ENCODE data around the gene IL22RA1.

IL22RA1 gene, protein sequence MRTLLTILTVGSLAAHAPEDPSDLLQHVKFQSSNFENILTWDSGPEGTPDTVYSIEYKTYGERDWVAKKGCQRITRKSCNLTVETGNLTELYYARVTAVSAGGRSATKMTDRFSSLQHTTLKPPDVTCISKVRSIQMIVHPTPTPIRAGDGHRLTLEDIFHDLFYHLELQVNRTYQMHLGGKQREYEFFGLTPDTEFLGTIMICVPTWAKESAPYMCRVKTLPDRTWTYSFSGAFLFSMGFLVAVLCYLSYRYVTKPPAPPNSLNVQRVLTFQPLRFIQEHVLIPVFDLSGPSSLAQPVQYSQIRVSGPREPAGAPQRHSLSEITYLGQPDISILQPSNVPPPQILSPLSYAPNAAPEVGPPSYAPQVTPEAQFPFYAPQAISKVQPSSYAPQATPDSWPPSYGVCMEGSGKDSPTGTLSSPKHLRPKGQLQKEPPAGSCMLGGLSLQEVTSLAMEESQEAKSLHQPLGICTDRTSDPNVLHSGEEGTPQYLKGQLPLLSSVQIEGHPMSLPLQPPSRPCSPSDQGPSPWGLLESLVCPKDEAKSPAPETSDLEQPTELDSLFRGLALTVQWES

GRCh38 chr1:24142546-24143534 lies at the start of gene IL22RA1:
IL22RA1 (minus strand) TSS chr1:24143140; CDS start chr1:24143082, 58 bp downstream.
- no peak for DNase-seq

- peak; percentile 9 for DNase-seq
Measured at GRCh38 chr1:24191860-24192259, 48.9 kb upstream of the IL22RA1 start.

- DNase-seq: no peak
Measured at GRCh38 chr1:24190983-24191461, 48.1 kb upstream of the IL22RA1 start.

DNA sequence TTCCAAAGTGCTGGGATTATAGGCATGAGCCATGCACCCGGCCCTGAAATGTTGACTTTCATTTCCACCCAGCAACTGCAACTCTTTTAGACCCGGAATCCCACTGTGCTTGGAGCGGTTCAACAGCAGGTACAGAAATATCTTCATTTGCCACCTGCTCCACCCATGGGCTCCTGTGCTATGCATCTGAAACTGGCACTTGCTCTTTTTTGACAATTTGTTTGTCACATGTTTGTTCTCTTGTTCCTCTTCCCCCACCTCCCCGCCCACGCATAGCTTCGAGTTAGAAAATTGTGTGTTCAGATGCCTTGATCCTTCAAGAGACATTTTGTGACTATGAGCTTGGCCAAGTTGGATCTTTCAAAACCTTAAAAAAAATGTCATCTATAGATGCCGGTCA lies 46.6 kb upstream of the IL22RA1 start:
- peak; percentile 38 for DNase-seq

GRCh38 chr1:24186993-24187790 lies 44.3 kb upstream of the IL22RA1 start, which contains the start of gene IFNLR1:
IFNLR1 (minus strand) TSS chr1:24187289; CDS start chr1:24187248, 41 bp downstream.
- DNase-seq: peak; percentile 59

GRCh38 chr1:24186711-24186992 lies 43.7 kb upstream of the IL22RA1 start:
- DNase-seq: no peak

- DNase-seq: no peak
Measured at GRCh38 chr1:24186031-24186710, 43.2 kb upstream of the IL22RA1 start.

DNA sequence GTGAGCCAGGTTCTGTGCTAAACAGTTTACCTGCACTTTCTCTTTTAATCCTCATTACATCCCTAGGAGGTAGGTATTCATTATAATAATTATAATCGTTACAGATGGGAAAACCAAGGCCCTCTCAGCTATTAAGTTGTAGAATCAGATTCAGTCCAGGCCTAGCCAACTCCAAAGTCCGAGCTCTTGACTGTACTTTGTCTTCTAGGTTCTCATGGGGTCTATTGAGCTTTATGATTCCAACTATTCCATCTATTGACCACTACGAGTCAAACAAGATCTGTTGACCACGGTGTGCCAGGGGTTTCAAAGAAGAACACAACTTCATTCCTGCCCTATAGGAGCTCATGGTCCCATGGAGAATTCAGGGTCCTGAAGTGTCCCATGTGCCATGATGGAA lies 42.1 kb upstream of the IL22RA1 start:
- no peak for DNase-seq

DNA sequence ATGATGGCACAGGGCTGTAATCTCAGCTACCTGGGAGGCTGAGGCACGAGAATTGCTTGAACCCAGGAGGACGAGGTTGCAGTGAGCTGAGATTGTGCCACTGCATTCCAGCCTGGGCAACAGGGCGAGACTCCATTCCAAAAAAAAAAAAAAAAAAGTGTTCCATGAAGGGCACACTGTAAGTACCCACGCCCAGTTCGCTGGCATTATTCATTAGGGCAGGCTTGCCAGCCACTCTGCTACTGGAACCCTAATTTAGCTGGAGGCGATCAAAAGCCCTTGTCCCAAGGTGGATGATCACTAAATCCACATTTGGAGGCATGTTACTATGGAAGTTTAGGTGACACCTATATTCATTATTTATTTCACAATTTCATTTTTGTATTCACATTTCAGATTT lies 39.1 kb upstream of the IL22RA1 start:
- no peak for DNase-seq

GRCh38 chr1:24181619-24182018 lies 38.7 kb upstream of the IL22RA1 start:
- DNase-seq: no peak

DNA sequence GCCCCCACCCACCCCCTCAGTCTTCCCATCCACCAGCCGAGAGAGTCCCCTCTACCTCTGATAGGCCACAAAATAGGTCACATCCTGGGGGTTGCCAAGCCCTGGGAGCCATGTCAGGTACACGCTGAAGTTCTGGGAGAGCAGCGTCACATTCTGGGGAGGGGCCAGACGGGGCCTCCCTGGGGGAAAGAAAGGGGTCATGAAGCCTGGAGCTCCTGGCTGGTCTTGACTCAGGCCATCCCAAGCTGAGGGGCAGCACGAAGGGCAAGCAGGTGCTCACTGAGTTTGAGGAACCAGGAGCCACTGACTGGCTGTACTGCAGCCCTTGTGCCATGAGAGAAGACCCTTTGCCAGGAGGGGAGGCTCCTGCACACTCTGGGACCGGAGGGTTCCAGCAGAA lies 37.7 kb upstream of the IL22RA1 start:
- DNase-seq: no peak

- no peak for DNase-seq
Measured at GRCh38 chr1:24179251-24179840, 36.4 kb upstream of the IL22RA1 start.

GRCh38 chr1:24178407-24178806 lies 35.5 kb upstream of the IL22RA1 start:
- no peak for DNase-seq

- DNase-seq: no peak
Measured at GRCh38 chr1:24177161-24177560, 34.2 kb upstream of the IL22RA1 start.

- DNase-seq: no peak
Measured at GRCh38 chr1:24175033-24175755, 32.3 kb upstream of the IL22RA1 start.

- no peak for DNase-seq
Measured at GRCh38 chr1:24173638-24174575, 31.0 kb upstream of the IL22RA1 start.

DNA sequence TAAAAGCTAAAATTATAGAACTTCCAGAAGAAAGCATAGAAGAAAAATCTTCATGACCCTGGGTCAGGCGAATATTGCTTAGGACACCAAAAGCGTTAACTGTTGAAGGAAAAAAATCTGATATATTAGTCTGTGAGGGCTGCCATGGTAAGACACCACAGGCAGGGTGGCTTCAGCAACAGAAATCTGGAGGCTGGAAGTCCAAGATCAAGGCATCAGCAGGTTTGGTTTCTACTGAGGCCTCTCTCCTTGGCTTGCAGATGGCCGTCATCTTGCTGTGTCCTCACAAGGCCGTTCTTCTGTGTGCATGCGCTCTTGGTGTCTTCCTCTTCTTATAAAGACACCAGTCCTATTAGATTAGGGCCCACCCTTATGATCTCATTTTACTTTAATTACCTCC lies 29.7 kb upstream of the IL22RA1 start:
- no peak for DNase-seq

DNA sequence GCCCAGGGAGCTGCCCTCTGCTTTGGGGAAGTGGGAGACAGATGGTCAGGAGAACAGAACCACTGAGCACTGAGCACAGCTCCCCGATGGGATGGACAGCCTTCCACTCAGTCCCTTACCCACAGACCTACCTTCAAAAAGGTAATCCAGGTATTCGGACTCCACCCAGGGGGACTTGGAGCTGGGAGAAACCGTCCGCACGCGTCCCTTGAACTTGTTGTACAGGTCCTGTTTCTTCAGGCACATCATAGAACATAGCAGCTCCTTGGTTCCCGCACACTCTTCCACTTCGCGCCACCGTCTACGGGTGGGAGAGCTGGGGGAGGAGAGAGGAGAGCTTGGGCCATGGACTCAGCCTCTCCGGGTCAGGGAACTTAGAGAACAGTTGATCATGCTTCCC lies 26.3 kb upstream of the IL22RA1 start:
- no peak for DNase-seq

DNA sequence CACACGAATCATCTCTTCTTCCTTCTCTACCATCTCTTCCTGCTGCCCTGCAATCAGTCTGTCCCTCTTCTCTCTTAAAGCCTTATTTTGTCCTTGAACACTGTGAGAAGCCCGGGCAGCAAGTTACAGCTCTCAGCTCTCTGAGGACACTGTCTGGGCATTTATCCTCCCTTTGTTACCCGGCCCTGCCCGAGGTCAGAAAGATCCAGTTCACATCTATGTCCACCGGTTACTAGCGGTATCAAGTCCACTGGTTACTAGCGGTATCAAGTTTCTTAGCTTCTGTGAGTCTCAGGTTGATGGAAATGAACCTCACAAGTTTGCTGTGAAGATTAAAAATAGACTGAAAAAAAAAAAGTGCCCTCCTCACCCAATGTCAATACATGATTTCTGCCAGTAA lies 25.3 kb upstream of the IL22RA1 start:
- no peak for DNase-seq

DNA sequence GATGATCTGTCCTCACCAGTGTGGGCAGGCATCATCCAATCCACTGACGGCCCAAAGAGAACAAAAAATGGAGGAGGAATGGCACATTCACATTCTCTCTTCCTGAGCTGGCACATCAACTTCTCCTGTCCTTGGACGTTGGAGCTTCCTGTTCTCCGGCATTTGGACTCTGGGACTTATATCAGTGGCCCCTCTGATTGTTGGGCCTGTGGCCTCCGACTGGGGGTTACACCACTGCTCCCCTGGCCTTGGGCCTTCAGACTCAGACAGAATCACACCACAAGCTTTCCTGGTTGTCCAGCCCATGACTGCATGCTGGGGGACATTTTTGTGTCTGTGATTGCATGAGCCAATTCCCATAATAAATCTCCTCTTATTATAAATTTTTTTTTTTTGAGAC lies 24.1 kb upstream of the IL22RA1 start:
- DNase-seq: no peak
